Measurements from ENCODE around the gene SUPT3H. TPM values are rescaled to one million over a fixed set of nuclear protein-coding genes. Genes with fewer than 3 reads are reported as not detected.

SUPT3H gene
- total RNA-seq, 2 experiments from 2014 or later: 8.7 to 9.0 TPM

DNA sequence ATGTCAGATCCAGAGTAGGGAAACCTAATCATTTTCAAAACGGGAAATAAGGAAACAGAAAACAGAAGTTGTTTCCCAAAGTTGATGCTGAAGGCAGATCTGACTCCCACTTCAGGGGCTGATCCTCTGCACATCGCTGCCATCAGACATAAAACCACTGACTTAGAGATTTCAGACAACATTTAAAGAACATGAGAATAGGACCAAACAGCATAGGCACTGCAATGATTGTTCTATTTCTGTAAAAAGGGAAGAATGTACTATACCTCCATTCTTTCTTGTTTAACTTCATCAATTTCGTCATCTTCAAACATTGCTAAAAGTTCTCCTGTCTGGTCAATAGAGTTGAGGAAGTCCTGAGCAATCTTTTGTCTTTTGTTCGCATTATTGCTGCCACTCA is 374.3 kb downstream of the SUPT3H start:
- Mint-ChIP-seq H3K4me1 (peaks cover 37% of the 10 kb centered on the region), H3K4me3 (no peak overlapping the region), H3K27ac (no peak overlapping the region), H3K27me3 (no peaks in the 10 kb centered on the region), H3K36me3 (ENCODE audit: low read depth) (peaks cover 15% of the 10 kb centered on the region), H3K9me3 (peaks cover 14% of the 10 kb centered on the region)
- DNase-seq: no peak
- POLR2A ChIA-PET: no interaction called here
- CTCF ChIA-PET: interaction anchor here (0.9 kb wide), 1 partner anchor 57 kb away, joined by 3 read pairs; no protein-coding TSS in a partner anchor

- H3K4me1 Mint-ChIP-seq: peaks cover 37% of the 10 kb centered on the region
- peaks cover 12% of the 10 kb centered on the region for H3K9me3 Mint-ChIP-seq
- no peaks in the 10 kb centered on the region for H3K27me3 Mint-ChIP-seq
- H3K4me3 Mint-ChIP-seq: no peak overlapping the region
- H3K36me3 Mint-ChIP-seq (ENCODE audit: low read depth): peaks cover 15% of the 10 kb centered on the region
- POLR2A ChIA-PET: no interaction called here
- CTCF ChIA-PET: interaction anchor here (0.9 kb wide), 1 partner anchor 56 kb away, joined by 3 read pairs; no protein-coding TSS in a partner anchor
- H3K27ac Mint-ChIP-seq: peak overlapping the region; percentile 89
- DNase-seq: no peak
Observed at GRCh38 chr6:45002390-45003105, 375.2 kb downstream of the SUPT3H start.

- ChIA-PET CTCF (interaction anchor here (1.1 kb wide), 1 partner anchor 48 kb away, joined by 3 read pairs; no protein-coding TSS in a partner anchor), POLR2A (no interaction called here)
- peaks cover 11% of the 10 kb centered on the region for H3K36me3 Mint-ChIP-seq (ENCODE audit: low read depth)
- H3K4me1 Mint-ChIP-seq: peaks cover 35% of the 10 kb centered on the region
- DNase-seq: peak; percentile 43
- no peaks in the 10 kb centered on the region for H3K27me3 Mint-ChIP-seq
- H3K4me3 Mint-ChIP-seq: peak overlapping the region; percentile 12
- peaks cover 8% of the 10 kb centered on the region for H3K9me3 Mint-ChIP-seq
- H3K27ac Mint-ChIP-seq: peak overlapping the region; percentile 89
Observed at GRCh38 chr6:45001663-45002062, 376.1 kb downstream of the SUPT3H start.

DNA sequence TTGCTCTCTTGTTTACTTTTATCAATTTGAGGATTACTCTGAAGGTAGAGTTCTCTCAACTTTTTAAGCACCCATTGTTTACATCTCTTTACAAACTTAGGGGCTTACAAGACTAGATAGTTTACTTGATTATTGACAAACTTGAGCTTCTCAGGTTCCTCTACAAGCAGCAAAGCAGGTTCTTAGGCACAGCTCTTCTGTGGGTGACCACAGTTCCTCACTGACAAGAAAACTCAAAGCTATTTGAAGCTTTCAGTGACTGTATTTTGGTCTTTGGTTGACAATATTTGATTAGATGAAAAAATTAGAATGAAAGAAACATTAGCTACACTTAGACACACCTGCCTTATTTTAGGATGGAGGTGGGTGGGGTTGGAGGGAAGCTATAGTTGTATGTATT is 376.9 kb downstream of the SUPT3H start:
- Mint-ChIP-seq H3K4me1 (peaks cover 33% of the 10 kb centered on the region), H3K27me3 (no peaks in the 10 kb centered on the region), H3K9me3 (peaks cover 6% of the 10 kb centered on the region), H3K27ac (peak overlapping the region; percentile 89), H3K36me3 (ENCODE audit: low read depth) (peaks cover 11% of the 10 kb centered on the region), H3K4me3 (no peak overlapping the region)
- ChIA-PET POLR2A (no interaction called here), CTCF (interaction anchor here (1.0 to 1.1 kb wide), 2 partner anchors 11 to 48 kb away, joined by 3 to 4 read pairs; no protein-coding TSS in a partner anchor)
- peak; percentile 17 for DNase-seq

- Mint-ChIP-seq H3K4me3 (no peak overlapping the region), H3K9me3 (peaks cover 1% of the 10 kb centered on the region), H3K4me1 (peaks cover 33% of the 10 kb centered on the region), H3K27ac (no peak overlapping the region), H3K27me3 (no peaks in the 10 kb centered on the region), H3K36me3 (ENCODE audit: low read depth) (peaks cover 11% of the 10 kb centered on the region)
- POLR2A ChIA-PET: no interaction called here
- CTCF ChIA-PET: no interaction called here
- no peak for DNase-seq
Observed at GRCh38 chr6:44999066-44999465, 378.7 kb downstream of the SUPT3H start.

- no peak overlapping the region for H3K27ac Mint-ChIP-seq
- no peaks in the 10 kb centered on the region for H3K27me3 Mint-ChIP-seq
- no peak overlapping the region for H3K4me3 Mint-ChIP-seq
- DNase-seq: no peak
- ChIA-PET POLR2A (no interaction called here), CTCF (no interaction called here)
- H3K9me3 Mint-ChIP-seq: no peaks in the 10 kb centered on the region
- peaks cover 5% of the 10 kb centered on the region for H3K36me3 Mint-ChIP-seq (ENCODE audit: low read depth)
- H3K4me1 Mint-ChIP-seq: peaks cover 13% of the 10 kb centered on the region
Observed at GRCh38 chr6:44995486-44996132, 382.1 kb downstream of the SUPT3H start.

- POLR2A ChIA-PET: no interaction called here
- H3K4me3 Mint-ChIP-seq: no peak overlapping the region
- peaks cover 9% of the 10 kb centered on the region for H3K4me1 Mint-ChIP-seq
- no peak for DNase-seq
- H3K36me3 Mint-ChIP-seq (ENCODE audit: low read depth): no peaks in the 10 kb centered on the region
- H3K27me3 Mint-ChIP-seq: no peaks in the 10 kb centered on the region
- H3K27ac Mint-ChIP-seq: no peak overlapping the region
- H3K9me3 Mint-ChIP-seq: peaks cover 11% of the 10 kb centered on the region
- CTCF ChIA-PET: no interaction called here
Observed at GRCh38 chr6:44989391-44989790, 388.3 kb downstream of the SUPT3H start.

DNA sequence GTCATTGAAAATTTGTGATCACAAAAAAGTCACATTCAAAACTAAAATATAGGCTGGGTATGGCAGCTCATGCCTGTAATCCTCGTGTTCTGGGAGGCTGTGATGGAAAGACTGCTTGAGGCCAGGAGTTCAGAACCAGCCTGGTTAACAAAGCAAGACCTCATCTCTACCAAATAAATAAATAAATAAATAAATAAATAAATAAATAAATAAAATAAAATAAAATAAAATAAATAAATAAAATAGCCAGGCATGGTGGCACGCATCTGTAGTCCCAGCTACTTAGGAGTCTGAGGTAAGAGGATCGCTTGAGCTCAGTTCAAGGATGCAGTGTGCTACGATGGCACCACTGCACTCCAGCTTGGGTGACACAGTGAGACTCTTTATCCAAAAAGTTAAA is 392.7 kb downstream of the SUPT3H start:
- ChIA-PET POLR2A (no interaction called here), CTCF (no interaction called here)
- Mint-ChIP-seq H3K4me1 (peaks cover 6% of the 10 kb centered on the region), H3K9me3 (peaks cover 11% of the 10 kb centered on the region), H3K36me3 (ENCODE audit: low read depth) (peaks cover 2% of the 10 kb centered on the region), H3K4me3 (no peak overlapping the region), H3K27ac (no peak overlapping the region), H3K27me3 (no peaks in the 10 kb centered on the region)
- DNase-seq: no peak

GRCh38 chr6:44983467-44984365 is 394.0 kb downstream of the SUPT3H start:
- no peak for DNase-seq
- ChIA-PET CTCF (no interaction called here), POLR2A (interaction anchor here (0.6 kb wide), 1 partner anchor 37 kb away, joined by 3 read pairs; no protein-coding TSS in a partner anchor)
- Mint-ChIP-seq H3K9me3 (peaks cover 12% of the 10 kb centered on the region), H3K36me3 (ENCODE audit: low read depth) (peaks cover 2% of the 10 kb centered on the region), H3K27me3 (no peaks in the 10 kb centered on the region), H3K4me3 (no peak overlapping the region), H3K27ac (no peak overlapping the region), H3K4me1 (peaks cover 6% of the 10 kb centered on the region)

DNA sequence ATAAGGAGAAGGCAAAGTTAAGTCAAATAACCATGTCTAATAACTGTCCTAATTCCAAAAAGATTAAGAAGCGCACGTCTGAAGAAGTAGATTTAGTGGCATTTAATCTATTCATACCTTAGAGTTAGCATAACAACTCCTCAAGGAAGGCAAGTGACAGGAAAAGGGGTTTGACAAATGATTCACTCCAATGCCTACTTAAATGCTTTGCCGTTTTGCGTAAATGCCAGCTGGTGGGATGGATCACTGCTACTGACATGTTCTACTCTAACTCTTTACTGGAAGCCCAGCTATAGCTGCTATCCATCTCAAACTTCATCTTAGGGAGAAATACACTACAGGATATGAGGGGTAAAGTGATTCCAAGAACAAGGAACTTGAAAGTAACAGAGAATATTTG is 396.9 kb downstream of the SUPT3H start:
- ChIA-PET POLR2A (no interaction called here), CTCF (interaction anchor here (0.6 kb wide), 1 partner anchor 57 kb away, joined by 3 read pairs; no protein-coding TSS in a partner anchor)
- Mint-ChIP-seq H3K27me3 (no peaks in the 10 kb centered on the region), H3K4me1 (peaks cover 20% of the 10 kb centered on the region), H3K36me3 (ENCODE audit: low read depth) (peaks cover 2% of the 10 kb centered on the region), H3K27ac (no peak overlapping the region), H3K9me3 (peaks cover 7% of the 10 kb centered on the region), H3K4me3 (no peak overlapping the region)
- DNase-seq: no peak

DNA sequence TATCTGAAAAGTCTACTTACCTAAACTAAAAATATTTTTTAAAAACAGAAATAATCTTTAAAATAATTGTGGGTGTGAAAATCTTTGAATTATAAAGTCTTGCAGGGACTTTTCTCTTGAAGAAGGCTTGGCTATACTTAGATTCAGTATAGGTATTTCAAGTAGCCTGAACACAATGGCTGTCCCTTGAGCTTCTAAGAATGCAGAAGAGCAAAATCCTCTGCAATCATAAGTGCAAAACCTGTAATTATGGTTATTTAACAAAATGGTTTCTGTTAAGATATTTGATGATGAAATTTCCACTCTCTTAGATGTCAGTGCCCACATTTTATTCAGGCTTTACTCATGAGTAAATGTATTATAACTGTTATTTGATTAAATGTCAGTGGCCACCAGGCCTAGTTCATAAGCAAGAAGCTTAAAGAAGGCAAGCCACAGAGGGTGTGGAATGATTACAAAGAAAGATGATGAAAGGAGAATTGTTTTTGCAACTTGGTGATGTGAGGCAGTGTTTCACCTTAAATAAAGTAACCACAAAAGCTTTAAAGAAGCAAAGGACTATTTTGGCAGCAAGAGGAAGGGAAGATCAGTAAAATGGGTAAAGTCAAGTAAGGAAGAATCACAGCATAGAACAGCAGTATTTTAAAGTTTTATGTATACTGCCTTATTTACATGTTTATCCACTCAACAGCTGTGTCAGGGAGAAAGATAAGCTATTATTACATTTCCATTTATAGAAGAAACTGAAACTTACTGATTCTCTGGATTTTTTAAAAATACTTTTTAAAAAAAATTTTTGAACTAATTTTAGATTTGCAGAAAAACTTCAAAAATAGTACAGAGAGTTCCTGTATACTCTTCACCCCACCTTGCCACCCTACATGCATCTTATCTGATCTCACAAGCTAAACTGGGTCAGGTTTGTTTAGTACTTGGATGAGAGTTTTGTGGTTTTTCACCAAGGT is 400.8 kb downstream of the SUPT3H start:
- H3K4me1 Mint-ChIP-seq: peaks cover 20% of the 10 kb centered on the region
- H3K36me3 Mint-ChIP-seq (ENCODE audit: low read depth): peaks cover 21% of the 10 kb centered on the region
- peak overlapping the region; percentile 2 for H3K4me3 Mint-ChIP-seq
- no peaks in the 10 kb centered on the region for H3K27me3 Mint-ChIP-seq
- H3K9me3 Mint-ChIP-seq: peaks cover 27% of the 10 kb centered on the region
- peak; percentile 39 for DNase-seq
- peak overlapping the region; percentile 86 for H3K27ac Mint-ChIP-seq
- ChIA-PET CTCF (interaction anchor here (1.3 to 1.5 kb wide), 2 partner anchors 12 to 41 kb away, joined by 3 to 4 read pairs; no protein-coding TSS in a partner anchor), POLR2A (no interaction called here)

GRCh38 chr6:44974511-44974910 is 403.2 kb downstream of the SUPT3H start:
- Mint-ChIP-seq H3K27me3 (no peaks in the 10 kb centered on the region), H3K4me1 (peaks cover 20% of the 10 kb centered on the region), H3K36me3 (ENCODE audit: low read depth) (peaks cover 30% of the 10 kb centered on the region), H3K27ac (no peak overlapping the region), H3K9me3 (peaks cover 35% of the 10 kb centered on the region), H3K4me3 (no peak overlapping the region)
- CTCF ChIA-PET: no interaction called here
- DNase-seq: no peak
- POLR2A ChIA-PET: no interaction called here
